Tibial nerve (tissue), 4 donors: ENCODE data around the gene WFDC10B. TPM values are rescaled to one million over a fixed set of nuclear protein-coding genes. Genes with fewer than 3 reads are reported as not detected.
"Not testable (repeated sequence)": the region's sequence is repeated elsewhere in the genome, so short reads cannot be mapped to it uniquely, and the experiment has no call there.

ENCODE experiments used
- DNase-seq, 2 donors: peaks; one replicate each; pipeline ENCODE4 v3.0.0-alpha.2; 2019; ENCODE audit warnings: low spot score in 2 of 2
- H3K27ac ChIP-seq, 4 donors: fragments of 200-600 bp; sonication (generic) in 3 of 4; one replicate each; pipeline ENCODE4 v1.5.1; 2017 to 2019; ENCODE audit warnings: mild to moderate bottlenecking in 1 of 4
- H3K27me3 ChIP-seq, 2 donors: fragments of 200-600 bp; sonication (generic) in 1 of 2; one replicate each; pipeline versions ENCODE4 v1.5.1 to v1.6.0; 2017 to 2019
- H3K36me3 ChIP-seq, 3 donors: fragments of 200-600 bp; sonication (generic); one replicate each; pipeline ENCODE4 v1.5.1; 2018 to 2019
- H3K4me1 ChIP-seq, 4 donors: fragments of 200-600 bp; sonication (generic) in 3 of 4; one replicate each; pipeline ENCODE4 v1.5.1; 2017 to 2019
- H3K4me3 ChIP-seq, 4 donors: fragments of 200-600 bp; sonication (generic) in 3 of 4; one replicate each; pipeline ENCODE4 v1.5.1; 2017 to 2019; ENCODE audit warnings: mild to moderate bottlenecking in 1 of 4, moderate library complexity in 1 of 4
- H3K9me3 ChIP-seq, 4 donors: fragments of 200-600 bp; sonication (generic) in 3 of 4; one replicate each; pipeline ENCODE4 v1.5.1; 2017 to 2019
- EP300 ChIP-seq, 2 donors: sonication (generic); formaldehyde crosslinking; IDR thresholded peaks; one replicate each; pipeline ENCODE4 v1.6.1; 2017; ENCODE audit warnings: antibody characterized with exemption in 2 of 2, mild to moderate bottlenecking in 1 of 2
- POLR2A ChIP-seq, 2 donors: fragments of 450-650 bp; IDR thresholded peaks; one replicate each; pipeline ENCODE4 v1.6.1; 2017; ENCODE audit warnings: antibody characterized with exemption in 2 of 2, mild to moderate bottlenecking in 2 of 2, moderate library complexity in 2 of 2
- WGBS, 2 donors: methylation state at CpG; one replicate each; pipeline ENCODE4 v1.1.5; 2018; 5-methylcytosine and 5-hydroxymethylcytosine counted together
- total RNA-seq, 4 donors: library from RNA; depleted of rRNA; stranded (reverse); fragments of >200 nt; gene quantifications; one replicate each; pipeline ENCODE4 v1.1.0, GENCODE V29; 2016
- TF ChIP-seq, protein P1 (sequence below), 5 experiments: fragments of 200-600 bp in 3 of 5; fragments of 450-650 bp in 2 of 5; sonication (generic) in 3 of 5; IDR thresholded peaks; one replicate each; pipeline ENCODE4 v1.5.1; 2016 to 2019; ENCODE audit warnings: antibody characterized with exemption in 5 of 5, mild to moderate bottlenecking in 3 of 5, moderate library complexity in 2 of 5

The WFDC10B gene
- total RNA-seq, 4 donors from 2014 or later: 0.84 TPM; not detected in 3

GRCh38 chr20:45735988-45736387 lies 31.2 kb upstream of the WFDC10B start:
- DNase-seq: no peak
- Histone ChIP-seq H3K27ac (no peak overlapping the region), H3K36me3 (no peaks in the 10 kb centered on the region), H3K9me3 (peaks cover 0 to 23% (median 1%) of the 10 kb centered on the region in 4 donors), H3K4me1 (no peaks in the 10 kb centered on the region), H3K4me3 (no peak overlapping the region), H3K27me3 (no peaks in the 10 kb centered on the region)
- no peak for TF ChIP-seq POLR2A (IDR thresholded peaks at IDR 0.05)
- no peak for TF ChIP-seq EP300 (IDR thresholded peaks at IDR 0.05)
- TF ChIP-seq, protein P1, sequence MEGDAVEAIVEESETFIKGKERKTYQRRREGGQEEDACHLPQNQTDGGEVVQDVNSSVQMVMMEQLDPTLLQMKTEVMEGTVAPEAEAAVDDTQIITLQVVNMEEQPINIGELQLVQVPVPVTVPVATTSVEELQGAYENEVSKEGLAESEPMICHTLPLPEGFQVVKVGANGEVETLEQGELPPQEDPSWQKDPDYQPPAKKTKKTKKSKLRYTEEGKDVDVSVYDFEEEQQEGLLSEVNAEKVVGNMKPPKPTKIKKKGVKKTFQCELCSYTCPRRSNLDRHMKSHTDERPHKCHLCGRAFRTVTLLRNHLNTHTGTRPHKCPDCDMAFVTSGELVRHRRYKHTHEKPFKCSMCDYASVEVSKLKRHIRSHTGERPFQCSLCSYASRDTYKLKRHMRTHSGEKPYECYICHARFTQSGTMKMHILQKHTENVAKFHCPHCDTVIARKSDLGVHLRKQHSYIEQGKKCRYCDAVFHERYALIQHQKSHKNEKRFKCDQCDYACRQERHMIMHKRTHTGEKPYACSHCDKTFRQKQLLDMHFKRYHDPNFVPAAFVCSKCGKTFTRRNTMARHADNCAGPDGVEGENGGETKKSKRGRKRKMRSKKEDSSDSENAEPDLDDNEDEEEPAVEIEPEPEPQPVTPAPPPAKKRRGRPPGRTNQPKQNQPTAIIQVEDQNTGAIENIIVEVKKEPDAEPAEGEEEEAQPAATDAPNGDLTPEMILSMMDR (IDR thresholded peaks at IDR 0.05): no peak
- WGBS, 2 donors: 88% methylated on average over 19 to 21 of the region's 23 CpGs

GRCh38 chr20:45735552-45735951 lies 30.7 kb upstream of the WFDC10B start:
- Histone ChIP-seq H3K4me1 (no peaks in the 10 kb centered on the region), H3K27ac (no peak overlapping the region), H3K27me3 (no peaks in the 10 kb centered on the region), H3K4me3 (no peak overlapping the region), H3K36me3 (no peaks in the 10 kb centered on the region), H3K9me3 (peaks cover 0 to 23% (median 1%) of the 10 kb centered on the region in 4 donors)
- no peak for TF ChIP-seq POLR2A (IDR thresholded peaks at IDR 0.05)
- TF ChIP-seq EP300 (IDR thresholded peaks at IDR 0.05): no peak
- TF ChIP-seq, protein P1 (IDR thresholded peaks at IDR 0.05): no peak
- 77 to 80% methylated on average over 6 to 8 of the region's 8 CpGs for WGBS, 2 donors
- no peak for DNase-seq

DNA sequence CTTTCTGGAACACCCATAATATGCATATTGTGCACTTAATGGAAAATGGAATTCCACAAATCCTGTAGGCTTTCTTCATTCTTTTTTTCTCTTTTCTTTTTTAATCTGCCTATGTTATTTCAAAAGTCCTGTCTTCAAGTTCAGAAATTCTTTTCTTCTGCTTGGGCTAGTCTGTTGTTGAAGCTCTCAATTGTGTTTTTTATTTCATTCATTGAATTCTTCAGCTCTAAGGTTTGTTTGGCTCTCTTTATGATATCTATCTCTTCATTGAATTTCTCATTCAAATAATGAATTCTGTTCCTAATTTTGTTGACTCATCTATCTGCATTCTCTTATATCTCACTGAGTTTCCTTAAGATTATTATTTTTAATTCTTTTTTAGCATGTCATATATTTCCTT lies 27.4 kb upstream of the WFDC10B start:
- no peaks in the 10 kb centered on the region for H3K27me3 ChIP-seq
- H3K27ac ChIP-seq: no peak overlapping the region
- TF ChIP-seq POLR2A (IDR thresholded peaks at IDR 0.05): no peak
- TF ChIP-seq, protein P1 (IDR thresholded peaks at IDR 0.05): no peak
- no peak for TF ChIP-seq EP300 (IDR thresholded peaks at IDR 0.05)
- H3K4me3 ChIP-seq: no peak overlapping the region
- peaks cover 0 to 35% (median 1%) of the 10 kb centered on the region in 4 donors for H3K9me3 ChIP-seq
- DNase-seq: no peak
- no peaks in the 10 kb centered on the region for H3K36me3 ChIP-seq
- H3K4me1 ChIP-seq: no peaks in the 10 kb centered on the region

DNA sequence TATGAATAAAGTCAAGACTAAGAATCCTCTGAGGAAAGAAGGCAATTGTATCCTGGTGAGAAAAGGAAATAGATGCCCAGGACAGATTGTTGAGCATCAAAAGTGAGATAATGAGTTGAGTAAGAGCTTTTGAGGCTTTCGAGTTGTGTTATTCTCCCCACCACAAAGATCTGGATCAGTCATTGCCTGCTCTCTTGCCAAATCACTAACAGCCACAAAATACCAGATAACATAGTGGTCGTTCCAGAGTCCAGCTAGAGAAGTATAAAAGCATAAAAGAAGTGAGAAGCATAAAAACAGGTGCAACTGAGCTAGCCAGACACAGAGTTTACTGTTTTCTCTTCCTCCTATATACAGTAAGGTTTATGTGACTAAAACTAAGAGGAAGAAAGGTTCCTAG lies 22.2 kb upstream of the WFDC10B start:
- WGBS, 2 donors: 48 to 55% methylated on average over 2 of the region's 2 CpGs
- no peaks in the 10 kb centered on the region for H3K36me3 ChIP-seq
- H3K27ac ChIP-seq: no peak overlapping the region
- H3K4me1 ChIP-seq: no peaks in the 10 kb centered on the region
- H3K9me3 ChIP-seq: peaks cover 0 to 21% (median under 1%) of the 10 kb centered on the region in 4 donors
- no peak for DNase-seq
- H3K4me3 ChIP-seq: no peak overlapping the region
- H3K27me3 ChIP-seq: no peaks in the 10 kb centered on the region
- TF ChIP-seq POLR2A (IDR thresholded peaks at IDR 0.05): no peak
- TF ChIP-seq EP300 (IDR thresholded peaks at IDR 0.05): no peak
- TF ChIP-seq, protein P1 (IDR thresholded peaks at IDR 0.05): no peak

GRCh38 chr20:45725134-45725533 lies 20.3 kb upstream of the WFDC10B start:
- no peaks in the 10 kb centered on the region for H3K36me3 ChIP-seq
- H3K9me3 ChIP-seq: peaks cover 0 to 10% (median 0%) of the 10 kb centered on the region in 4 donors
- DNase-seq: no peak
- H3K4me1 ChIP-seq: no peaks in the 10 kb centered on the region
- H3K27me3 ChIP-seq: no peaks in the 10 kb centered on the region
- no peak overlapping the region for H3K27ac ChIP-seq
- TF ChIP-seq EP300 (IDR thresholded peaks at IDR 0.05) (no peak), POLR2A (IDR thresholded peaks at IDR 0.05) (no peak)
- no peak overlapping the region for H3K4me3 ChIP-seq

DNA sequence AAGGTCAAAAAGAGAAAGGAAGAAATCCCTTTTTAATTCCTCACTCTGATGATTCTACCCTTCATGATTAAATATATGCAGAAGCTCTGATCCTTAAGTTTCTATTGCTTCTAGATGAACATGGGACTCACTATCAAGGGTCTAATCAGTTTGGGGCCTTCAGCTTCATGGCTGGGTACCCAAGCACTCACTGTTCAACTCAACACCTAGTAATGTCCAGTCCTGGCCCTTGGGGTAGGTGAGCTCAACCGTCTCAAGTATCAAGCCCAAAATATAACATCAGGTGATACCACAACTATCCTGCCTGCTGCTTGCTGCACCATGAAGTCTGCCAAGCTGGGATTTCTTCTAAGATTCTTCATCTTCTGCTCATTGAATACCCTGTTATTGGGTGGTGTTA lies 17.2 kb upstream of the WFDC10B start, which contains the start of gene SPINT4:
Gene SPINT4, plus strand, starts transcription at position 301 of the 400 bp plus-strand sequence. Its CDS starts 21 bp downstream, at position 322.
- DNase-seq: no peak

GRCh38 chr20:45716141-45716688 lies 11.4 kb upstream of the WFDC10B start:
- not testable (repeated sequence) for H3K36me3 ChIP-seq, H3K27ac ChIP-seq, H3K4me1 ChIP-seq, DNase-seq, H3K4me3 ChIP-seq, H3K27me3 ChIP-seq
- peaks cover 0 to 12% (median 0%) of the 10 kb centered on the region in 4 donors for H3K9me3 ChIP-seq

More for the DNA sequence above, 17.2 kb upstream of the WFDC10B start, which contains the start of gene SPINT4:
- Histone ChIP-seq H3K27me3 (no peaks in the 10 kb centered on the region), H3K27ac (no peak within 1 kb of the TSS), H3K9me3 (peaks cover 0 to 7% (median 0%) of the 10 kb centered on the region in 4 donors), H3K4me1 (no peaks in the 10 kb centered on the region), H3K4me3 (no peak within 1 kb of the TSS), H3K36me3 (no peaks in the 10 kb centered on the region)
- WGBS, 2 donors: 81 to 83% methylated on average over 1 of the region's 1 CpG
- TF ChIP-seq, protein P1 (IDR thresholded peaks at IDR 0.05): no peak
- TF ChIP-seq POLR2A (IDR thresholded peaks at IDR 0.05) (no peak), EP300 (IDR thresholded peaks at IDR 0.05) (no peak)
